BE2C (cell line): ENCODE measurements around the gene TOMM40.

Experiments
- DNase-seq: peaks from one replicate; pipeline ENCODE4 v3.0.0-alpha.2; 2020
- H3K27me3 ChIP-seq: fragments of 250-450 bp; sonication (Bioruptor Pico); 2 replicates; pipeline ENCODE4 v1.5.1; 2020; ENCODE audit warnings: mild to moderate bottlenecking
- H3K36me3 ChIP-seq: fragments of 250-450 bp; sonication (Bioruptor Pico); 2 replicates; pipeline ENCODE4 v1.5.1; 2020; ENCODE audit warnings: mild to moderate bottlenecking
- H3K4me1 ChIP-seq: fragments of 250-450 bp; sonication (Bioruptor Pico); 2 replicates; pipeline ENCODE4 v1.5.1; 2020
- H3K4me3 ChIP-seq: 2 replicates; pipeline ENCODE4 v1.5.1; 2011; ENCODE audit warnings: low read depth, low read length
- H3K9me3 ChIP-seq: fragments of 250-450 bp; sonication (Bioruptor Pico); 2 replicates; pipeline ENCODE4 v1.5.1; 2020
- TF ChIP-seq, protein P1 (sequence below): IDR thresholded peaks from 2 replicates; pipeline ENCODE4 v1.5.1; 2012; ENCODE audit warnings: mild to moderate bottlenecking, low read depth, low read length

Gene TOMM40

DNA sequence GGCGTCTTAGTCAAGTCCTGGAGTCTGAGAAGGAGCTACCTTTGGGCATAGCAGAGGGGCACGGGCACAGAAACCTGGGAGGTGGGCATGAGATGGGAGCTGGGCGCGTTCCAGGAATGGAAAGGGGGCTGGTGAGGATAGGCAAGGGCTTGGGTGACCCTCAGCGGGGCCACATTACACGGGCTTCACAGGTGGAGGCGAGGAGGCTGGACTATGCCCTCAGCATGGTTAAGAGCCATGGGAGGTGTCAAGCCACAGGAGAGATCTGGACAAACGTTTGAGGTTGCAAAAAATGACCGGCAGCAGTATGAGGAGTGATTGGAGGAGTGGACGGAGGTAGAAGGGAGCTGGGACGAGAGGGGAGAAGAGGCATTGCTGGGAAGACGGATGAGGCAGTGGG is 23.5 kb upstream of the TOMM40 start:
- Histone ChIP-seq H3K27me3 (no peaks in the 10 kb centered on the region), H3K9me3 (no peaks in the 10 kb centered on the region), H3K36me3 (no peaks in the 10 kb centered on the region; the same call in 1 of the 2 replicates), H3K4me3 (no peak overlapping the region), H3K4me1 (no peaks in the 10 kb centered on the region)
- DNase-seq = no peak
- TF ChIP-seq, protein P1, sequence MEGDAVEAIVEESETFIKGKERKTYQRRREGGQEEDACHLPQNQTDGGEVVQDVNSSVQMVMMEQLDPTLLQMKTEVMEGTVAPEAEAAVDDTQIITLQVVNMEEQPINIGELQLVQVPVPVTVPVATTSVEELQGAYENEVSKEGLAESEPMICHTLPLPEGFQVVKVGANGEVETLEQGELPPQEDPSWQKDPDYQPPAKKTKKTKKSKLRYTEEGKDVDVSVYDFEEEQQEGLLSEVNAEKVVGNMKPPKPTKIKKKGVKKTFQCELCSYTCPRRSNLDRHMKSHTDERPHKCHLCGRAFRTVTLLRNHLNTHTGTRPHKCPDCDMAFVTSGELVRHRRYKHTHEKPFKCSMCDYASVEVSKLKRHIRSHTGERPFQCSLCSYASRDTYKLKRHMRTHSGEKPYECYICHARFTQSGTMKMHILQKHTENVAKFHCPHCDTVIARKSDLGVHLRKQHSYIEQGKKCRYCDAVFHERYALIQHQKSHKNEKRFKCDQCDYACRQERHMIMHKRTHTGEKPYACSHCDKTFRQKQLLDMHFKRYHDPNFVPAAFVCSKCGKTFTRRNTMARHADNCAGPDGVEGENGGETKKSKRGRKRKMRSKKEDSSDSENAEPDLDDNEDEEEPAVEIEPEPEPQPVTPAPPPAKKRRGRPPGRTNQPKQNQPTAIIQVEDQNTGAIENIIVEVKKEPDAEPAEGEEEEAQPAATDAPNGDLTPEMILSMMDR = no peak

GRCh38 chr19:44869733-44870470 is 21.2 kb upstream of the TOMM40 start:
- DNase-seq = no peak
- Histone ChIP-seq H3K4me3 (no peak overlapping the region), H3K36me3 (no peaks in the 10 kb centered on the region; the same call in 1 of the 2 replicates), H3K27me3 (no peaks in the 10 kb centered on the region), H3K9me3 (no peaks in the 10 kb centered on the region), H3K4me1 (no peaks in the 10 kb centered on the region)
- TF ChIP-seq, protein P1 = no peak

GRCh38 chr19:44871809-44872208 is 19.2 kb upstream of the TOMM40 start:
- Histone ChIP-seq H3K36me3 (no peaks in the 10 kb centered on the region), H3K4me1 (no peaks in the 10 kb centered on the region), H3K9me3 (no peaks in the 10 kb centered on the region), H3K27me3 (no peaks in the 10 kb centered on the region), H3K4me3 (no peak overlapping the region)
- TF ChIP-seq, protein P1 = no peak
- DNase-seq = no peak

- Histone ChIP-seq H3K36me3 (no peaks in the 10 kb centered on the region), H3K27me3 (no peaks in the 10 kb centered on the region), H3K9me3 (no peaks in the 10 kb centered on the region), H3K4me3 (no peak overlapping the region), H3K4me1 (0 out of 2 replicates have a peak, but pooled peaks cover 4% of the 10 kb centered on the region)
- TF ChIP-seq, protein P1 = no peak
- DNase-seq = no peak
Measured at GRCh38 chr19:44872661-44873060, 18.4 kb upstream of the TOMM40 start.

DNA sequence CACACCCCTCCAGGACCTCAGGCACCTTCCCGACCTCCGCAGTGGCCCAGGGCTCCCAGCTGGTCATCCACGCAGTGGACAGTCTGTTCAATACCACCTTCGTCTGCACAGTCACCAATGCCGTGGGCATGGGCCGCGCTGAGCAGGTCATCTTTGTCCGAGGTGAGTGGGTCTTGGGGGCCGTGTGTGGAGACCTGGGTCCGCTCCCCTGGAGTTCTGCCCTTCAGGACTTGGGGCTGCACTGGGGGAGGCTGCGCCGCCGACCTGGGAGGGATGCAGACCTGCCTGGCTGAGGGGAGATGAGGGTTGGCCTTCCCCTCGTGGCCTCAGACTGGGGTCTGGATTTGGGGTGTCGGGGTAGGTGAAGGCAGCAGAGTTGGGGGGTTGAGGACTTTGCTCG is 16.7 kb upstream of the TOMM40 start:
- Histone ChIP-seq H3K4me1 (0 out of 2 replicates have a peak, but pooled peaks cover 4% of the 10 kb centered on the region), H3K36me3 (no peaks in the 10 kb centered on the region), H3K27me3 (no peaks in the 10 kb centered on the region), H3K4me3 (no peak overlapping the region), H3K9me3 (no peaks in the 10 kb centered on the region)
- no peak for DNase-seq
- TF ChIP-seq, protein P1 = no peak

- H3K4me3 ChIP-seq = no peak overlapping the region
- no peaks in the 10 kb centered on the region for H3K9me3 ChIP-seq
- H3K27me3 ChIP-seq = no peaks in the 10 kb centered on the region
- H3K4me1 ChIP-seq = 0 out of 2 replicates have a peak, but pooled peaks cover 4% of the 10 kb centered on the region
- no peak for DNase-seq
- no peaks in the 10 kb centered on the region for H3K36me3 ChIP-seq
- TF ChIP-seq, protein P1 = no peak
Measured at GRCh38 chr19:44875666-44876451, 15.2 kb upstream of the TOMM40 start.
